Spinal cord (tissue), 10 donors: ENCODE data around the gene UBR7. TPM values are rescaled to one million over a fixed set of nuclear protein-coding genes. Genes with fewer than 3 reads are reported as not detected.
"Not testable (repeated sequence)": the region's sequence is repeated elsewhere in the genome, so short reads cannot be mapped to it uniquely, and the experiment has no call there.

Source experiments
- DNase-seq, 6 donors: peaks; one replicate each; pipeline versions ENCODE4 v3.0.0 to v3.0.0-alpha.2; 2013 to 2015; ENCODE audit warnings: low spot score in 6 of 6, low read depth in 4 of 6
- H3K27ac ChIP-seq: one replicate; pipeline ENCODE4 v1.5.1; 2013; ENCODE audit warnings: low read depth, low read length, control low read depth
- H3K27me3 ChIP-seq: one replicate; pipeline ENCODE4 v1.6.1; 2013; ENCODE audit warnings: low read length; ENCODE audit not compliant: control insufficient read depth, insufficient read depth
- H3K36me3 ChIP-seq: one replicate; pipeline ENCODE4 v1.6.1; 2013; ENCODE audit warnings: low read length; ENCODE audit not compliant: control insufficient read depth, insufficient read depth
- H3K4me1 ChIP-seq: one replicate; pipeline ENCODE4 v1.6.1; 2013; ENCODE audit warnings: low read length; ENCODE audit not compliant: control insufficient read depth, insufficient read depth
- H3K4me3 ChIP-seq: one replicate; pipeline ENCODE4 v1.5.1; 2013; ENCODE audit warnings: low read depth, low read length, control low read depth
- H3K9me3 ChIP-seq: one replicate; pipeline ENCODE4 v1.6.1; 2013; ENCODE audit warnings: low read length; ENCODE audit not compliant: control insufficient read depth, insufficient read depth
- WGBS: methylation state at CpG from one replicate; pipeline ENCODE4 v1.1.5; 2013; ENCODE audit warnings: missing lambda C conversion rate; ENCODE audit not compliant: insufficient coverage; 5-methylcytosine and 5-hydroxymethylcytosine counted together
- polyA plus RNA-seq, 2 donors: library from polyadenylated mRNA; unstranded; fragments of 120-200 nt; gene quantifications; one replicate each; pipeline ENCODE4 v1.2.1, GENCODE V29; 2013; ENCODE audit not compliant: insufficient read length in 2 of 2
- total RNA-seq, 2 donors: library from RNA; depleted of rRNA in 1 of 2; stranded (reverse); fragments of 120-200 nt in 1 of 2; fragments of >200 nt in 1 of 2; gene quantifications; one replicate each; pipeline versions ENCODE4 v1.2.3 to v1.2.4, GENCODE V29; 2013 to 2014
- donor health status: healthy.

UBR7 gene
- total and polyA plus RNA-seq, 4 donors, result 28.2 to 41.4 (median 39.2) TPM

DNA sequence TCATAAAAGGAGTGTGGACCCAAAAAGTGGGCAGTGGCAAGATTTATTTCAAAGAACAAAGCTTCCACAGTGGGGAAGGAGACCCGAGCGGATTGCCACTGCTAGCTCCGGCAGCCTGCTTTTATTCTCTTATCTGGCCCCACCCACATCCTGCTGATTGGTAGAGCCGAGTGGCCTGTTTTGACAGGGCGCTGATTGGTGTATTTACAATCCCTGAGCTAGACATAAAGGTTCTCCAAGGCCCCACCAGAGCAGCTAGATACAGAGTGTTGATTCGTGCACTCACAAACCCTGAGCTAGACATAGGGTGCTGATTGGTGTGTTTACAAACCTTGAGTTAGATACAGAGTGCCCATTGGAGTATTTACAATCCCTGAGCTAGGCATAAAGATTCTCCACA is 37.4 kb upstream of the UBR7 start:
- not testable (repeated sequence) for H3K27ac ChIP-seq, DNase-seq, H3K9me3 ChIP-seq, H3K27me3 ChIP-seq, H3K4me3 ChIP-seq, H3K4me1 ChIP-seq, H3K36me3 ChIP-seq
- WGBS, result 80% methylated on average over 1 of the region's 6 CpGs

DNA sequence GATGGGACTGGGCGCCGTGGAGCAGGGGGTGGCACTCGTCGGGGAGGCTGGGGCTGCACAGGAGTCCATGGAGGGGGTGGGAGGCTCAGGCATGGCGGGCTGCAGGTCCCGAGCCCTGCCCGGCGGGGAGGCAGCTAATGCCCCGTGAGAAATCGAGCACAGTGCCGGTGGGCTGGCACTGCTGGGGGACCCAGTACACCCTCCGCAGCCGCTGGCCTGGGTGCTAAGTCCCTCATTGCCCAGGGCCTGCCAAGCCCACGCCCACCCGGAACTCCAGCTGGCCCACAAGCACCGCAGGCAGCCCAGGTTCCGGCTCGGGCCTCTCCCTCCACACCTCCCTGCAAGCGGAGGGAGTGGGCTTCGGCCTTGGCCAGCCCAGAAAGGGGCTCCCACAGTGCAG is 36.9 kb upstream of the UBR7 start:
- not testable (repeated sequence) for H3K27me3 ChIP-seq, H3K4me1 ChIP-seq, DNase-seq, H3K27ac ChIP-seq, H3K36me3 ChIP-seq, H3K4me3 ChIP-seq, H3K9me3 ChIP-seq
- 94% methylated on average over 17 of the region's 20 CpGs for whole genome bisulfite sequencing

DNA sequence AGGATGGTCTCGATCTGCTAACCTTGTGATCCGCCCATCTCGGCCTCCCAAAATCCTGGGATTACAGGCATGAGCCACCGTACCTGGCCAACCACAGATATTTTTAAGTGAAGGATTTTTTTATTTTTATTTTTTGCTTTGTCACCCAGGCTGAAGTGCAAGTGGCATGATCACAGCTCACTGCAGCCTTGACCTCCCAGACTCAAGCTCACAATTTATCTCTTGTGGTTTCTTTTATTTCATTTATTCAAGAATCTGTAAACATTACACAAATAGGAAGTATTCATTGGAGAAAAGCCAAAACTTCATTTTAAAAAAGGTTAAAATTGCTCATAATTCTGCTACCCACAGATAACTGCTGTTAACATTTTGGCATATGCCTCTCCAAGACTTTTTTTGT is 35.7 kb upstream of the UBR7 start:
- DNase-seq, result no peak
- Histone ChIP-seq H3K9me3 (no peaks in the 10 kb centered on the region), H3K27ac (no peak overlapping the region), H3K27me3 (no peaks in the 10 kb centered on the region), H3K4me3 (no peak overlapping the region), H3K36me3 (no peaks in the 10 kb centered on the region), H3K4me1 (no peaks in the 10 kb centered on the region)
- 100% methylated on average over 4 of the region's 4 CpGs for WGBS

DNA sequence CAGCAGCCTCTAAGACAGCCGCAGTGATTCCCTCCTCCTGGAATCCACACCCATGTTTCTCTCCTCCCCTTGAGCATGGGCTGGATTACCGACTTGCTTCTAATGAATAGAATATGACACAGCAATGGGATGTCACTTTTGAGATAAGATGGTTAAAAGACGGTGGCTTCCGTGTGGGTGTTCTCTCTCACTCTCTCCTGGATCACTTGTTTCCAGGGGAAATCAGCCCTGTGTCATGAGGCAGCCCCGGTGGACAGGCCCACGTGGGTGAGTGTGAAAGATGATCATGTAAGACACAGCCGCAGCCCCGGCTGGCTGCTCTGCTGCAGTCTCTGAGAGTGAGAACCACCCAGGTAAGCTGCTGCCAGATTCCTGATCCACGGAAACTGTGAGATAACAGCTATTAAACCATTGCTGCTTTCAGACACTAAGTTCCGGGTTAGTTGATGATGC is 33.1 kb upstream of the UBR7 start:
- no peaks in the 10 kb centered on the region for H3K27me3 ChIP-seq
- WGBS, result 49% methylated on average over 6 of the region's 10 CpGs
- H3K9me3 ChIP-seq, result no peaks in the 10 kb centered on the region
- DNase-seq, result peak in 2 of 6 donors; percentile 9 to 59
- H3K27ac ChIP-seq, result no peak overlapping the region
- no peaks in the 10 kb centered on the region for H3K36me3 ChIP-seq
- no peaks in the 10 kb centered on the region for H3K4me1 ChIP-seq
- H3K4me3 ChIP-seq, result no peak overlapping the region

GRCh38 chr14:93174731-93175130 is 32.3 kb upstream of the UBR7 start:
- H3K4me3 ChIP-seq, H3K36me3 ChIP-seq, H3K27me3 ChIP-seq, H3K27ac ChIP-seq, DNase-seq, H3K9me3 ChIP-seq, H3K4me1 ChIP-seq: not testable (repeated sequence)
- 86% methylated on average over 4 of the region's 5 CpGs for WGBS

DNA sequence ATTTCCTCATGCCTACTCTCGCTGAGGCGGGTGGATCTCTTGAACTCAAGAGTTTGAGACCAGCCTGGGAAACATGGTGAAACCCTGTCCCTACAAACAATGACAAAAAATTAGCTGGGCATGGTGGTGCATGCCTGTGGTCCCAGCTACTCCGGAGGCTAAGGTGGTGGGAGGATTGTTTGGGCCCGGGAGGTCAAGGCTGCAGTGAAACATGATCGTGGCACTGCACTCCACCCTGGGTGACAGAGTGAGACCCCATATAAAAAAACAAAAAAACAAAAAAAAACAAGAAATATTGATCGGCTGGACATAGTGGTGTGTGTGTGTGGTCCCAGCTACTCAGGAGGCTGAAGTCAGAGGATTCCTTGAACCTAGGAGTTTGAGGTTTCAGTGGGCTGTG is 31.6 kb upstream of the UBR7 start:
- Histone ChIP-seq H3K4me1 (no peaks in the 10 kb centered on the region), H3K27ac (no peak overlapping the region), H3K4me3 (no peak overlapping the region), H3K27me3 (no peaks in the 10 kb centered on the region), H3K9me3 (no peaks in the 10 kb centered on the region), H3K36me3 (no peaks in the 10 kb centered on the region)
- no peak for DNase-seq
- no CpG with 5 or more reads among the region's 6 CpGs for WGBS

- 47% methylated on average over 15 of the region's 17 CpGs for WGBS
- peaks cover 16% of the 10 kb centered on the region for H3K36me3 ChIP-seq
- no peak for DNase-seq
- no peaks in the 10 kb centered on the region for H3K9me3 ChIP-seq
- no peaks in the 10 kb centered on the region for H3K27me3 ChIP-seq
- H3K27ac ChIP-seq, result no peak overlapping the region
- peak overlapping the region; percentile 94 for H3K4me3 ChIP-seq
- peaks cover 21% of the 10 kb centered on the region for H3K4me1 ChIP-seq
Observed at GRCh38 chr14:93183596-93184317, 23.3 kb upstream of the UBR7 start.

DNA sequence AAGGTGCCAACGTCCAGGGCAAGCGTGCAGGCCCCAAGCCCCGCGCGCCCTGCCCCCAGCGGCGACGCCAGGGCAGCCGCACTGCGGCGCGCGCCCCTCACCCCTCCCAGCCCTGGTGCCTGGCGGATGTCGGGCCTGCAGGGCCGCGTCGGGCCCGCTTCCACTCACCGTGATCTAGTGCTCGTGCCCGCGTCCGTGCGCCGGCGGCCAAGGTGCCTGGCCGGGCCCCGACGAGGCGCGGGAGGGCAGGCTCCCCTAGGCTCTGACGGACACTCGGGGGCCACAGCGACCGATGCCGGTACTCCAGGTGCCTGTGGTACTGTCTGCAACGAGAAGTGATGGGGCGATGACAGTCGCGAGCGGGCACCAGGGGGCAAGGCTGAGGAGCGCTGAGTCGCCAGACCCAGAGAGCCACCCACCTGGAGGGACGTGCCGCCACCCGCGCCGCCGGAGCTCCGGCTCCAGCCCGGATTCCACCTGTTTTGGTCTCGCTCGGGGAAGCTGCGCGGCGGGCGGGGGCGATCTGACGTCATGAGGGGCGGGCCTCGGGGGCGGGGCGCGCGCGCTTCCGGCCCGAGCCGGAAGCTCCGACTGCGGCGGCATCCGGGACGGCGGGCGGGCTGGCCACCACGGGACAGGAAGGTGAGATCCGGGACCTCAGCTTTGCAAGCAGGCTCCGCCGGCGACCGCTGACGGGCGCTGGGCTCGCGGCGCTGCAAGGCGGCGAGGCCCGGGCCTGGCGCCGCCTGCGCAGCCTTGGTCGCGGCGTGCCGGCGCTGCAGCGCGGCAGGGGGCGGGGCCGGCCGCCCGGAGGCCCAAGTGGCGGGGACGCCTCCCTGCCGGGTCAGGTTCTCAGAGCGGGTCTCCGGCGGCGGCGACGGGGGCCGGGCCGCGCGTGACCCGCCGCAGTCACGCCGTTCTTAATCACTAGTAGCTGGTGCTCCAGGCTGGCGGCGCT is 22.4 kb upstream of the UBR7 start, which contains the start of the genes LYSET and MOAP1:
Gene LYSET (plus strand): TSS at position 927 of the 958 bp plus-strand sequence. CDS start 89 bp downstream, outside the sequence.
Gene MOAP1 (minus strand): TSS at position 507 of the 958 bp plus-strand sequence. CDS start 655 bp downstream, outside the sequence.
- peaks cover 21% of the 10 kb centered on the region for H3K4me1 ChIP-seq
- WGBS, result under 1% methylated on average over 124 of the region's 124 CpGs
- H3K9me3 ChIP-seq, result no peaks in the 10 kb centered on the region
- peak within 1 kb of the TSS; percentile 92 for H3K27ac ChIP-seq
- peak within 1 kb of the TSS; percentile 94 for H3K4me3 ChIP-seq
- peaks cover 20% of the 10 kb centered on the region for H3K36me3 ChIP-seq
- no peaks in the 10 kb centered on the region for H3K27me3 ChIP-seq
- DNase-seq, result peak; percentile 68 to 95 (median 81)

GRCh38 chr14:93185349-93185720 is 21.7 kb upstream of the UBR7 start:
- peak overlapping the region; percentile 75 for H3K4me3 ChIP-seq
- 0% methylated on average over 6 of the region's 10 CpGs for WGBS
- no peaks in the 10 kb centered on the region for H3K9me3 ChIP-seq
- H3K27me3 ChIP-seq, result no peaks in the 10 kb centered on the region
- no peak for DNase-seq
- H3K27ac ChIP-seq, result peak overlapping the region; percentile 84
- H3K4me1 ChIP-seq, result peaks cover 21% of the 10 kb centered on the region
- H3K36me3 ChIP-seq, result peaks cover 21% of the 10 kb centered on the region
